PC-3 (cell line): ENCODE results near the gene PIGO. TPM values are rescaled to one million over a fixed set of nuclear protein-coding genes. Genes with fewer than 3 reads are reported as not detected.

Source experiments
- ATAC-seq: fragments of 200-7000 bp; cut with Tn5 transposase; 2 replicates; pipeline ENCODE4 v1.9.1; 2020; ENCODE audit warnings: mild to moderate bottlenecking, moderate library complexity
- BruUV-seq: library from RNA; stranded (reverse); fragments of 400-500 nt; replicated peaks from 2 replicates; lab custom pipeline; 2021; lab: Mats Ljungman, UMichigan
- CTCF ChIA-PET: fragments of 300-600 bp; sonication (Branson Sonifier 250); formaldehyde crosslinking; loops from one replicate; lab custom pipeline; 2022; ENCODE audit warnings: antibody characterized with exemption; lab: Charles Lee
- POLR2A ChIA-PET: fragments of 300-600 bp; sonication (Branson Sonifier 250); formaldehyde crosslinking; loops from one replicate; lab custom pipeline; 2022; ENCODE audit warnings: antibody characterized with exemption; ENCODE audit not compliant: unreplicated experiment; lab: Charles Lee
- DNase-seq: peaks from one replicate; pipeline ENCODE4 v3.0.0-alpha.2; 2015
- H2AFZ ChIP-seq: fragments of 300-600 bp; sonication (generic); 2 replicates; pipeline ENCODE4 v1.6.0; 2016; ENCODE audit warnings: antibody characterized with exemption, low read length
- H3F3A ChIP-seq: fragments of 300-600 bp; sonication (generic); one replicate; pipeline ENCODE4 v1.6.0; 2017; ENCODE audit warnings: antibody characterized with exemption, low read length, control low read depth, mild to moderate bottlenecking; ENCODE audit not compliant: unreplicated experiment
- H3K27ac ChIP-seq: fragments of 300-600 bp; sonication (generic); 2 replicates; pipeline ENCODE4 v1.5.1; 2016; ENCODE audit warnings: mild to moderate bottlenecking, low read length
- H3K27me3 ChIP-seq: fragments of 300-600 bp; sonication (generic); 2 replicates; pipeline ENCODE4 v1.6.1; 2016; ENCODE audit warnings: low read length, mixed read lengths
- H3K36me3 ChIP-seq: fragments of 300-600 bp; sonication (generic); 2 replicates; pipeline ENCODE4 v1.6.1; 2016; ENCODE audit warnings: low read depth, mixed run types, low read length, mixed read lengths
- H3K4me1 ChIP-seq: fragments of 300-600 bp; sonication (generic); 2 replicates; pipeline ENCODE4 v1.5.1; 2016; ENCODE audit warnings: low read length; ENCODE audit not compliant: insufficient read depth
- H3K4me2 ChIP-seq: fragments of 300-600 bp; sonication (generic); 2 replicates; pipeline ENCODE4 v1.6.0; 2016; ENCODE audit warnings: low read length
- H3K4me3 ChIP-seq: fragments of 300-600 bp; sonication (generic); 2 replicates; pipeline ENCODE4 v1.5.1; 2016; ENCODE audit warnings: mild to moderate bottlenecking, low read length, mixed read lengths
- H3K79me2 ChIP-seq: fragments of 300-600 bp; sonication (generic); 2 replicates; pipeline ENCODE4 v1.6.1; 2017; ENCODE audit warnings: low read length, mixed read lengths
- H3K9ac ChIP-seq: fragments of 300-600 bp; sonication (generic); 2 replicates; pipeline ENCODE4 v1.6.0; 2016; ENCODE audit warnings: mild to moderate bottlenecking, low read length
- H3K9me2 ChIP-seq: fragments of 300-600 bp; sonication (generic); replicated peaks from 2 replicates; pipeline ENCODE4 v1.6.1; 2016; ENCODE audit warnings: mixed run types, low read length, mixed read lengths
- H3K9me3 ChIP-seq: fragments of 300-600 bp; sonication (generic); 2 replicates; pipeline ENCODE4 v1.6.1; 2016; ENCODE audit warnings: low read length, mixed read lengths
- H4K20me1 ChIP-seq: fragments of 300-600 bp; sonication (generic); 2 replicates; pipeline ENCODE4 v1.6.1; 2016; ENCODE audit warnings: low read length, mixed read lengths
- EZH2 ChIP-seq: fragments of 300-600 bp; sonication (generic); IDR thresholded peaks from one replicate; pipeline ENCODE4 v1.6.1; 2017; ENCODE audit warnings: antibody characterized with exemption, mild to moderate bottlenecking, low read length; ENCODE audit not compliant: unreplicated experiment
- EZH2phosphoT487 ChIP-seq: fragments of 300-600 bp; sonication (generic); IDR thresholded peaks from 2 replicates; pipeline ENCODE4 v1.6.1; 2018; ENCODE audit warnings: mild to moderate bottlenecking, antibody characterized with exemption, low read length, borderline replicate concordance
- intact Hi-C: fragments of 100-400 bp; cut with micrococcal nuclease; formaldehyde crosslinking; loops from 2 replicates; pipeline ENCODE4 v1.9.0; 2023
- total RNA-seq: library from RNA; depleted of rRNA; stranded (reverse); fragments of >200 nt; gene quantifications from 2 replicates; pipeline ENCODE4 v1.2.3, GENCODE V29; 2014
- TF ChIP-seq, protein P1 (sequence below): fragments of 300-600 bp; sonication (generic); conservative IDR thresholded peaks from 2 replicates; pipeline ENCODE4 v1.5.1; 2017; ENCODE audit warnings: antibody characterized with exemption, low read depth, mild to moderate bottlenecking, low read length

The PIGO gene
- total RNA-seq, 1 experiment from 2014 or later = 18.2 TPM

DNA sequence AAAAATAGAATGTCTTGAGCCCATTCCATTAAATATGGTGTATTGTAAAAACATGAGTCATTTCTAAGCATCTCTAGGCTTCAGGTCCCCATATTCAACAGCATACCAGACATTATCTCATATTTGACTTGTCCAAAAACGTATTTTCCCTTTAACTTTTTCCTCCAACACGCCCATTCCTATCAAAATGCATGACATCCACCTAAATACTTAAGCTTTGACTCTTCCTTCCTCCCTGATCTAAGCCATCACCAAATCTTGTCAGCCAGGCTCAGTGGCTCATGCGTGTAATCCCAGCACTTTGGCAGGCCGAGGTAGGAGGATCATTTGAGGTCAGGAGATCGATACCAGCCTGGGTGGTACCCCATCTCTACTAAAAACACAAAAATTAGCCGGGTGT lies 47.9 kb downstream of the PIGO start:
- Histone ChIP-seq H4K20me1 (no peaks in the 10 kb centered on the region), H3K27ac (no peak overlapping the region), H3K4me1 (no peaks in the 10 kb centered on the region), H3K9me2 (no peaks in the 10 kb centered on the region), H3K36me3 (peaks cover 17% of the 10 kb centered on the region), H3K9ac (no peak overlapping the region), H3K4me2 (no peak overlapping the region), H2AFZ (no peak overlapping the region), H3K9me3 (no peaks in the 10 kb centered on the region), H3K79me2 (no peaks in the 10 kb centered on the region), H3K4me3 (no peak overlapping the region), H3K27me3 (no peaks in the 10 kb centered on the region), H3F3A (no peaks in the 10 kb centered on the region)
- BruUV-seq = no TSS peak
- ATAC-seq = no peak
- no peak for DNase-seq
- CTCF ChIA-PET = no interaction called here
- POLR2A ChIA-PET = no interaction called here
- intact Hi-C loops = no loop called here
- TF ChIP-seq EZH2 (no peak), EZH2phosphoT487 (no peak)
- TF ChIP-seq, protein P1, sequence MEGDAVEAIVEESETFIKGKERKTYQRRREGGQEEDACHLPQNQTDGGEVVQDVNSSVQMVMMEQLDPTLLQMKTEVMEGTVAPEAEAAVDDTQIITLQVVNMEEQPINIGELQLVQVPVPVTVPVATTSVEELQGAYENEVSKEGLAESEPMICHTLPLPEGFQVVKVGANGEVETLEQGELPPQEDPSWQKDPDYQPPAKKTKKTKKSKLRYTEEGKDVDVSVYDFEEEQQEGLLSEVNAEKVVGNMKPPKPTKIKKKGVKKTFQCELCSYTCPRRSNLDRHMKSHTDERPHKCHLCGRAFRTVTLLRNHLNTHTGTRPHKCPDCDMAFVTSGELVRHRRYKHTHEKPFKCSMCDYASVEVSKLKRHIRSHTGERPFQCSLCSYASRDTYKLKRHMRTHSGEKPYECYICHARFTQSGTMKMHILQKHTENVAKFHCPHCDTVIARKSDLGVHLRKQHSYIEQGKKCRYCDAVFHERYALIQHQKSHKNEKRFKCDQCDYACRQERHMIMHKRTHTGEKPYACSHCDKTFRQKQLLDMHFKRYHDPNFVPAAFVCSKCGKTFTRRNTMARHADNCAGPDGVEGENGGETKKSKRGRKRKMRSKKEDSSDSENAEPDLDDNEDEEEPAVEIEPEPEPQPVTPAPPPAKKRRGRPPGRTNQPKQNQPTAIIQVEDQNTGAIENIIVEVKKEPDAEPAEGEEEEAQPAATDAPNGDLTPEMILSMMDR = no peak

DNA sequence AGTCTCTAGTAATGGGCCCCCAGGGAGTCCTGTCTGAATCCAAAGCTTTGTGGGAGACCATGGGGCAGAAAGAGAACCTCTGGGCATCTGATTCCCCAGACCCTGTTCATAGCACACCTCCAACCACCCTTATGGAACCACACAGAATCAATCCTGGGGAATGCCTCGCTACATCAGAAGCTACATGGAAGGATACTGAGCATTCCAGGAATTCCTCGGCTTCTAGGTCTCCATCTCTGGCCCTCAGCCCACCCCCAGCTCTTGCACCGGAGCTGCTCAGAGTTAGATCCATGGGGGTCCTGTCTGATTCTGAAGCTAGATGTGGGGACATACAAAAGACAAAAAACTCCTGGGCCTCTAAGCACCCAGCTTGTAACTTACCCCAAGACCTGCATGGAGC lies 52.3 kb downstream of the PIGO start:
- H3K9ac ChIP-seq = no peak overlapping the region
- ChIA-PET POLR2A (no interaction called here), CTCF (no interaction called here)
- H3K9me3 ChIP-seq = no peaks in the 10 kb centered on the region
- ATAC-seq (no peak), DNase-seq (no peak)
- H3K4me2 ChIP-seq = no peak overlapping the region
- H3K79me2 ChIP-seq = no peaks in the 10 kb centered on the region
- no peak overlapping the region for H2AFZ ChIP-seq
- no peaks in the 10 kb centered on the region for H3K9me2 ChIP-seq
- H3K4me1 ChIP-seq = no peaks in the 10 kb centered on the region; the same call in 1 of the 2 replicates
- no TSS peak for BruUV-seq
- H4K20me1 ChIP-seq = no peaks in the 10 kb centered on the region
- intact Hi-C loops = no loop called here
- H3F3A ChIP-seq = no peaks in the 10 kb centered on the region
- no peaks in the 10 kb centered on the region for H3K27me3 ChIP-seq
- no peak for TF ChIP-seq EZH2
- no peak for TF ChIP-seq EZH2phosphoT487
- TF ChIP-seq, protein P1 = no peak
- 0 out of 2 replicates have a peak, but pooled peaks cover 7% of the 10 kb centered on the region for H3K36me3 ChIP-seq
- H3K27ac ChIP-seq = no peak overlapping the region
- H3K4me3 ChIP-seq = no peak overlapping the region

DNA sequence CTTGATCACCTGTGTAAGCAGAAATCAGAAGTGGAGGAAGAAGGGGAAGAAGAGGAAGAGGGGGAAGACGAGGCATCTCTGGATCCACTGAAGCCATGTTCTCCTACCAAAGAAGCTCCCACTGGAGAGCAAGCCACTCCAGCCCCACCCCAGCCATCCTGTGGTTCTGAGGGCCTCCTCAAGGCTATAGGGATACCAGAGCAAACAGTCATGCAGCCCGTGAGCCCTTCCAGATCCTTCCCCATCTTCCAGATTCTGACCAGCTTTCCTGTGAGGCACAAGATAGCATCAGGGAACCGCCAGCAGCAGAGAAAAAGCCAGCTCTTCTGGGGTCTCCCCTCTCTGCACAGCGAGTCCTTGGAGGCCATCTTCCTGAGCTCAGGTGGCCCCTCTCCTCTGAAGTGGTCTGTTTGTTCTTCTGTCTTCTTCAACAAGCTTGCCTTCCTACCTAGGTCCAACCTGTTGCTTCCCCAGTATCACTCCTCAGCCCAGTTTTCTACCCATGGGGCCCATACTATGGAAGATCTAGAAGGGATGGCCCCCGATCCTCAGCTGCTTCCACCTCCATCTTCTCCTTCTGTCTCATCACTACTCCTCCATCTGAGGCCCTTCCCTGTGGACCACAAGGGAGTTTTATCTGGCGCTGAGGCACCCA lies 53.4 kb downstream of the PIGO start:
- H4K20me1 ChIP-seq = no peaks in the 10 kb centered on the region
- no peak for DNase-seq
- H3F3A ChIP-seq = no peaks in the 10 kb centered on the region
- no peak overlapping the region for H3K27ac ChIP-seq
- ATAC-seq = no peak
- no peak overlapping the region for H2AFZ ChIP-seq
- H3K9ac ChIP-seq = no peak overlapping the region
- no peaks in the 10 kb centered on the region; the same call in 1 of the 2 replicates for H3K4me1 ChIP-seq
- H3K79me2 ChIP-seq = no peaks in the 10 kb centered on the region
- no peak for TF ChIP-seq EZH2
- TF ChIP-seq EZH2phosphoT487 = no peak
- H3K36me3 ChIP-seq = no peaks in the 10 kb centered on the region
- H3K4me2 ChIP-seq = no peak overlapping the region
- no peaks in the 10 kb centered on the region for H3K27me3 ChIP-seq
- no peaks in the 10 kb centered on the region for H3K9me3 ChIP-seq
- no peak overlapping the region for H3K4me3 ChIP-seq
- no peaks in the 10 kb centered on the region for H3K9me2 ChIP-seq
- intact Hi-C loops = no loop called here
- no TSS peak for BruUV-seq
- ChIA-PET CTCF (no interaction called here), POLR2A (interaction anchor here (0.5 kb wide), 1 partner anchor 34 kb away, joined by 3 read pairs; no protein-coding TSS in a partner anchor)
